CD4-positive, alpha-beta T cell (primary cell): Measurements from ENCODE around the gene RBBP9. TPM values are rescaled to one million over a fixed set of nuclear protein-coding genes. Genes with fewer than 3 reads are reported as not detected.

Source experiments
- ATAC-seq: fragments of 200-7000 bp; cut with Tn5 transposase; one replicate; pipeline ENCODE4 v1.10.0; 2022; ENCODE audit warnings: mild to moderate bottlenecking; ENCODE audit not compliant: poor library complexity
- CTCF ChIA-PET: fragments of 350-600 bp; sonication (Branson Sonifier 250); formaldehyde crosslinking; loops from one replicate; lab custom pipeline; 2021; ENCODE audit warnings: antibody characterized with exemption, inconsistent platforms; lab: Charles Lee
- POLR2A ChIA-PET: fragments of 350-600 bp; sonication (Branson Sonifier 250); formaldehyde crosslinking; loops from one replicate; lab custom pipeline; 2021; ENCODE audit warnings: antibody characterized with exemption, inconsistent platforms; lab: Charles Lee
- DNase-seq, 14 experiments: peaks; one replicate each; pipeline ENCODE4 v3.0.0-alpha.2; 2013 to 2020; ENCODE audit warnings: mixed read lengths in 2 of 14
- H3K27ac ChIP-seq, 2 donors: one replicate each; pipeline versions ENCODE4 v1.5.1 to v1.7.0; 2013; ENCODE audit warnings: low read length in 2 of 2, low read depth in 1 of 2, mild to moderate bottlenecking in 1 of 2
- H3K27me3 ChIP-seq, 2 experiments: 1 replicate in 1 of 2; 2 replicates in 1 of 2; pipeline versions ENCODE4 v1.6.1 to v1.7.0; 2013; ENCODE audit warnings: low read length in 2 of 2, control low read depth in 1 of 2, mild to moderate bottlenecking in 1 of 2, moderate library complexity in 1 of 2; ENCODE audit not compliant: insufficient read depth in 2 of 2, control insufficient read depth in 1 of 2
- H3K36me3 ChIP-seq: one replicate; pipeline ENCODE4 v1.6.1; 2013; ENCODE audit warnings: low read length, control low read depth; ENCODE audit not compliant: insufficient read depth
- H3K4me1 ChIP-seq: one replicate; pipeline ENCODE4 v1.6.1; 2013; ENCODE audit warnings: low read length, control low read depth; ENCODE audit not compliant: insufficient read depth
- H3K4me3 ChIP-seq: one replicate; pipeline ENCODE4 v1.5.1; 2013; ENCODE audit warnings: mild to moderate bottlenecking, low read length, moderate library complexity
- H3K9me3 ChIP-seq, 2 experiments: 1 replicate in 1 of 2; 2 replicates in 1 of 2; pipeline versions ENCODE4 v1.6.1 to v1.7.0; 2013; ENCODE audit warnings: low read length in 2 of 2, mild to moderate bottlenecking in 2 of 2, control low read depth in 1 of 2, moderate library complexity in 1 of 2; ENCODE audit not compliant: control insufficient read depth in 1 of 2, insufficient read depth in 1 of 2
- H3K27ac Mint-ChIP-seq: one replicate; pipeline ENCODE4 v1.8.0; 2020; ENCODE audit warnings: mixed read lengths
- H3K27me3 Mint-ChIP-seq: one replicate; pipeline ENCODE4 v1.8.0; 2021; ENCODE audit warnings: mixed read lengths
- H3K36me3 Mint-ChIP-seq: one replicate; pipeline ENCODE4 v1.8.0; 2021; ENCODE audit warnings: low read depth, mixed read lengths
- H3K4me1 Mint-ChIP-seq: one replicate; pipeline ENCODE4 v1.8.0; 2021; ENCODE audit warnings: low read depth, mixed read lengths
- H3K4me3 Mint-ChIP-seq: one replicate; pipeline ENCODE4 v1.8.0; 2020; ENCODE audit warnings: mild to moderate bottlenecking, mixed read lengths
- H3K9me3 Mint-ChIP-seq: one replicate; pipeline ENCODE4 v1.8.0; 2020; ENCODE audit warnings: mixed read lengths
- CTCF ChIP-seq: fragments of 200-600 bp; IDR thresholded peaks from one replicate; pipeline ENCODE4 v1.8.0; 2022; ENCODE audit warnings: antibody characterized with exemption, mild to moderate bottlenecking
- intact Hi-C, 2 experiments: fragments of 100-400 bp; cut with DNase I in 1 of 2; cut with micrococcal nuclease in 1 of 2; formaldehyde crosslinking; loops; one replicate each; pipeline versions ENCODE4 v1.15.1 to v1.9.0; 2023 to 2025; cut with DNase I, micrococcal nuclease
- microRNA-seq: library from miRNA; unstranded; fragments of <30 nt; microRNA quantifications from one replicate; pipeline ENCODE4 v1.2.0, GENCODE V29; 2021; ENCODE audit warnings: borderline microRNAs expressed, borderline replicate concordance
- total RNA-seq, 174 experiments: library from RNA in 2 of 174; stranded (reverse) in 2 of 174; gene quantifications; one replicate each; pipeline ENCODE4 v1.2.3 and lab custom pipeline; 2021 to 2026

Gene RBBP9
- total RNA-seq, 2 experiments from 2014 or later, result 1.6 to 2.1 TPM

- Mint-ChIP-seq H3K4me3 (no peak overlapping the region), H3K9me3 (no peaks in the 10 kb centered on the region), H3K36me3 (no peaks in the 10 kb centered on the region), H3K4me1 (no peaks in the 10 kb centered on the region), H3K27me3 (no peaks in the 10 kb centered on the region), H3K27ac (no peak overlapping the region)
- POLR2A ChIA-PET, result no interaction called here
- intact Hi-C loops, result no loop called here
- H3K9me3 ChIP-seq, result no peaks in the 10 kb centered on the region
- CTCF ChIA-PET, result no interaction called here
- ATAC-seq, result no peak
- DNase-seq, result no peak
- H3K4me1 ChIP-seq, result no peaks in the 10 kb centered on the region
- no peaks in the 10 kb centered on the region for H3K36me3 ChIP-seq
- TF ChIP-seq CTCF, result no peak
- H3K27me3 ChIP-seq, result no peaks in the 10 kb centered on the region
- H3K4me3 ChIP-seq, result no peak overlapping the region
- H3K27ac ChIP-seq, result no peak overlapping the region
Measured at GRCh38 chr20:18443886-18444285, 53.1 kb downstream of the RBBP9 start.

DNA sequence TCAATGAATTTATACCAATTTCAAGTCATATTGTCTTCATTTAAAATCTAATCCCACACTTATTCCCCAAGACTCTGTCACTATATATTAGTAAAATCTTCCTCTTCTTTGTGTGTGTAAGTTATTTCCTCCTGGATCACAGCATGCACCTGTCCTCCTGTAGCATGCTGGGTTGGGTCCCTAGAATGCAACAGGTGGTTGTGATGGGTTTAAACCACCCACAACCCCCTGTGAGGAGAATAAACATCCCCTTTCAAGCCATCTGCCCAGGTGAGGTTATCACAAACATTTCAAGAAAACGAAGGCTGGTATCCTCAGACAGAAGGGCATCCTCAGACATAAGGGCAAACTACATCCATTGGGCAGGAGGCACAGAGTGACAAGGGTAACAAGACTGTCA is 56.6 kb downstream of the RBBP9 start:
- Histone ChIP-seq H3K9me3 (no peaks in the 10 kb centered on the region), H3K36me3 (no peaks in the 10 kb centered on the region), H3K27me3 (no peaks in the 10 kb centered on the region), H3K4me1 (no peaks in the 10 kb centered on the region), H3K4me3 (no peak overlapping the region), H3K27ac (no peak overlapping the region)
- intact Hi-C loops, result no loop called here
- Mint-ChIP-seq H3K4me3 (no peak overlapping the region), H3K27ac (no peak overlapping the region), H3K4me1 (no peaks in the 10 kb centered on the region), H3K27me3 (no peaks in the 10 kb centered on the region), H3K9me3 (no peaks in the 10 kb centered on the region), H3K36me3 (no peaks in the 10 kb centered on the region)
- ATAC-seq (no peak), DNase-seq (no peak)
- ChIA-PET POLR2A (no interaction called here), CTCF (no interaction called here)
- no peak for TF ChIP-seq CTCF

DNA sequence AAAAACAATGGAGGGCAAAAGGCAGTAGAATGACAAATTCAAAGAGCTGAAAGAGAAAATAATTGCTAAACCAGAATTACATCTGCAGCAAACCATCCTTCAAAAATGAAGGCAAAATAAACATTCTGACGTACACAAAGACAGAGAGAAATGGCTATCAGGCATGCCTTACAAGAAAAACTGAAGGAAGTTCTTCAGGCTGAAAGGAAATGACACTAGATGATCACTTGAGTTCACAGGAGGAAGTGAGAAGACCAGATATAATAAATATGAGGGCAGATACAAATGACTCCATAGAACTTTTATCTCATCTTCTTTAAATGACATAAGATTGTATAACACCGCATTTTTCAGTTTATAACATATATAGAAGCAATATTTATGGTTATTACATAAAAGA is 60.2 kb downstream of the RBBP9 start:
- H3K27ac ChIP-seq, result no peak overlapping the region
- no peak for ATAC-seq
- POLR2A ChIA-PET, result no interaction called here
- H3K4me3 ChIP-seq, result no peak overlapping the region
- CTCF ChIA-PET, result no interaction called here
- Mint-ChIP-seq H3K9me3 (no peaks in the 10 kb centered on the region), H3K36me3 (no peaks in the 10 kb centered on the region), H3K27ac (no peak overlapping the region), H3K27me3 (no peaks in the 10 kb centered on the region), H3K4me3 (no peak overlapping the region), H3K4me1 (no peaks in the 10 kb centered on the region)
- no peaks in the 10 kb centered on the region for H3K27me3 ChIP-seq
- no peak for DNase-seq
- H3K9me3 ChIP-seq, result no peaks in the 10 kb centered on the region
- no peaks in the 10 kb centered on the region for H3K4me1 ChIP-seq
- TF ChIP-seq CTCF, result no peak
- intact Hi-C loops, result no loop called here
- H3K36me3 ChIP-seq, result no peaks in the 10 kb centered on the region

Small RNA genes within 50 kb of the gene (microRNA-seq; reads per million reads assigned to microRNA genes)
- not detected for gene MIR3192

Other genes with a start within 250 kb of the RBBP9 start
- 1 to 10 TPM; 3.3 to 4.1 TPM for gene ZNF133, start 208.7 kb downstream of the RBBP9 start, total RNA-seq
- 1 to 10 TPM; 1.8 to 1.9 TPM for gene DZANK1, start 30.2 kb downstream of the RBBP9 start, total RNA-seq
- 1 to 10 TPM; 7.9 to 8.8 TPM for gene POLR3F, start 29.8 kb downstream of the RBBP9 start, total RNA-seq
- gene SEC23B, start 10.7 kb upstream of the RBBP9 start, total RNA-seq, result 10 to 100 TPM; 29.2 to 32.8 TPM
- gene SMIM26, start 70.2 kb upstream of the RBBP9 start, total RNA-seq, result 10 to 100 TPM; 78.7 to 79.8 TPM
- gene DTD1, start 90.8 kb upstream of the RBBP9 start, total RNA-seq, result 10 to 100 TPM; 15.4 to 16.1 TPM